WTC11 (cell line): ENCODE measurements around the gene ZDHHC16.

Source experiments
- ELF4 ChIP-seq: sonication (generic); formaldehyde crosslinking; IDR thresholded peaks from 2 replicates; pipeline ENCODE4 v1.8.1; 2022; ENCODE audit warnings: low read depth, mild to moderate bottlenecking, moderate library complexity, missing genetic modification reagents
- HMGA2 ChIP-seq: fragments of 250-450 bp; sonication (Bioruptor Pico); IDR thresholded peaks from 2 replicates; pipeline ENCODE4 v1.4.0; 2021; ENCODE audit warnings: mild to moderate bottlenecking, moderate library complexity
- JUN ChIP-seq: sonication (generic); formaldehyde crosslinking; IDR thresholded peaks from 2 replicates; pipeline ENCODE4 v1.8.0; 2023; ENCODE audit warnings: mild to moderate bottlenecking, missing genetic modification reagents
- ZNF317 ChIP-seq: sonication (generic); formaldehyde crosslinking; IDR thresholded peaks from 2 replicates; pipeline ENCODE4 v1.8.1; 2023; ENCODE audit warnings: low read depth, mild to moderate bottlenecking, moderate library complexity, missing genetic modification reagents, borderline replicate concordance
- TF ChIP-seq, protein P1 (sequence below): fragments of 200-600 bp; IDR thresholded peaks from 2 replicates; pipeline ENCODE4 v1.8.0; 2022; ENCODE audit warnings: antibody characterized with exemption
- TF ChIP-seq, protein P2 (sequence below): sonication (generic); formaldehyde crosslinking; IDR thresholded peaks from 2 replicates; pipeline ENCODE4 v1.8.0; 2022; ENCODE audit warnings: mild to moderate bottlenecking, missing genetic modification reagents

DNA sequence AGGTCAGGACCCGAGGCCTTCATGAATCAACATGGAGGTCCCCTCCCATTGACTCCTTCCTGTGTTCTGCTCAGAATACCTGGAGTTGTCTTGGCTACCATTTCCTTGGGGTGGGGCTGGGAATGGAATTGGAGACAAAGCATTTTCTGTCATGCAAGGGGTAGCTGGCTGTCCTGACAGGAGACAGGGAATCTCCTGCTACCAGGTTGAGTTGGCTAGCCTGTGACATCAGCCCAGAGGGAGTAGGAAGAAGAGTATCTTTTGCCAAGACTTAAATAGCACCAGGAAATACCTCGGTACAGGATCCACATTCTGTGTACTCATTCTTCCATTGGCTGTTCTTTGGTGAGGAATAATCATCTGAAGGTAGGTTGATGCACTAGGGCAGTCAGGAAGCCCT lies 4.9 kb downstream of the ZDHHC16 start:
- TF ChIP-seq, protein P1, sequence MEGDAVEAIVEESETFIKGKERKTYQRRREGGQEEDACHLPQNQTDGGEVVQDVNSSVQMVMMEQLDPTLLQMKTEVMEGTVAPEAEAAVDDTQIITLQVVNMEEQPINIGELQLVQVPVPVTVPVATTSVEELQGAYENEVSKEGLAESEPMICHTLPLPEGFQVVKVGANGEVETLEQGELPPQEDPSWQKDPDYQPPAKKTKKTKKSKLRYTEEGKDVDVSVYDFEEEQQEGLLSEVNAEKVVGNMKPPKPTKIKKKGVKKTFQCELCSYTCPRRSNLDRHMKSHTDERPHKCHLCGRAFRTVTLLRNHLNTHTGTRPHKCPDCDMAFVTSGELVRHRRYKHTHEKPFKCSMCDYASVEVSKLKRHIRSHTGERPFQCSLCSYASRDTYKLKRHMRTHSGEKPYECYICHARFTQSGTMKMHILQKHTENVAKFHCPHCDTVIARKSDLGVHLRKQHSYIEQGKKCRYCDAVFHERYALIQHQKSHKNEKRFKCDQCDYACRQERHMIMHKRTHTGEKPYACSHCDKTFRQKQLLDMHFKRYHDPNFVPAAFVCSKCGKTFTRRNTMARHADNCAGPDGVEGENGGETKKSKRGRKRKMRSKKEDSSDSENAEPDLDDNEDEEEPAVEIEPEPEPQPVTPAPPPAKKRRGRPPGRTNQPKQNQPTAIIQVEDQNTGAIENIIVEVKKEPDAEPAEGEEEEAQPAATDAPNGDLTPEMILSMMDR: no peak
- TF ChIP-seq ELF4 (CRISPR knock-in tag): no peak
- no peak for TF ChIP-seq HMGA2 (CRISPR knock-in tag)
- no peak for TF ChIP-seq ZNF317 (CRISPR knock-in tag)
- no peak for TF ChIP-seq JUN (CRISPR knock-in tag)
- TF ChIP-seq, protein P2, sequence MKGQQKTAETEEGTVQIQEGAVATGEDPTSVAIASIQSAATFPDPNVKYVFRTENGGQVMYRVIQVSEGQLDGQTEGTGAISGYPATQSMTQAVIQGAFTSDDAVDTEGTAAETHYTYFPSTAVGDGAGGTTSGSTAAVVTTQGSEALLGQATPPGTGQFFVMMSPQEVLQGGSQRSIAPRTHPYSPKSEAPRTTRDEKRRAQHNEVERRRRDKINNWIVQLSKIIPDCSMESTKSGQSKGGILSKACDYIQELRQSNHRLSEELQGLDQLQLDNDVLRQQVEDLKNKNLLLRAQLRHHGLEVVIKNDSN (CRISPR knock-in tag): no peak
